NOMO-1 treated with DMSO at 0.1 percent for 48 hours (cell line): ENCODE measurements around the gene MCF2L2.

ENCODE experiments used
- DNase-seq: peaks from one replicate; lab custom pipeline; 2025; ENCODE audit not compliant: unreplicated experiment; lab: John Stamatoyannopoulos, UW

The MCF2L2 gene

DNA sequence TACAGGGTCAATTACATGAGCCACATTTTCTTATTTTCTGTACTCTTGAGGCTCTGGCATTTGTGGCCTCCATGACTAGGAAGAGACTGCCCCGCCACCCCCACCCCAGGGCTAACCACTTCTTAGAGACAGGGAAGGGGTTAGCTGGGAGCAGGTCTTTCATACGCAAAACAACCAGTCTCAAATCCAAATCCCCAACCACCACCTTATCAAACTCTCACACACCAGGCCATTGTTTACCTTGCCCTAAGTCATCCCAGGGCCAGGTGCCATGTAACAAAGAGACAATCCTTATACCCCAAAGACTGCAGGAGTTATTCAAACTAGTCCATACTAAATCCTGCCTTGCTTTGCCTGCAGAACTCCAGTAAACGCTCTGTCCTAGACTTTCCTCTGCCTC lies 97.5 kb downstream of the MCF2L2 start:
- DNase-seq = no peak

- DNase-seq = no peak
Measured at GRCh38 chr3:183329543-183329942, 98.9 kb downstream of the MCF2L2 start.

DNA sequence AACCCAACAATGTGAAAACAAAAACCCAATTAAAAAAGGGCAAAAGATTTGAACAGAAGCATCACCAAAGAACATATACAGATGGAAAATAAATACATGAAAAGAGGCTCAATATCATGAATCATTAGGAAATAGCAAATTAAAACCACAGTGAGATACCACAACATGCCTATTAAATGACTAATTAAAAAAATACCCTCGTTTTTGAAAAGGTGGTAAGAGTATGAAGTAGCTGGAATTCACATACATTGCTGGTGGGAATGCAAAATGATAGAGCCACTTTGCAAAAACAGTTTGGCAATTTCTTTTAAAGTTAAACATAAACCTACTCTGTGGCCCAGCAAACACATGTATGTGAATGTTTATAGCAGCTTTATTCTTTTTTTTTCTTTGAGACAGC lies 99.6 kb downstream of the MCF2L2 start:
- DNase-seq = no peak

- DNase-seq = no peak
Measured at GRCh38 chr3:183328164-183328563, 100.3 kb downstream of the MCF2L2 start.

DNA sequence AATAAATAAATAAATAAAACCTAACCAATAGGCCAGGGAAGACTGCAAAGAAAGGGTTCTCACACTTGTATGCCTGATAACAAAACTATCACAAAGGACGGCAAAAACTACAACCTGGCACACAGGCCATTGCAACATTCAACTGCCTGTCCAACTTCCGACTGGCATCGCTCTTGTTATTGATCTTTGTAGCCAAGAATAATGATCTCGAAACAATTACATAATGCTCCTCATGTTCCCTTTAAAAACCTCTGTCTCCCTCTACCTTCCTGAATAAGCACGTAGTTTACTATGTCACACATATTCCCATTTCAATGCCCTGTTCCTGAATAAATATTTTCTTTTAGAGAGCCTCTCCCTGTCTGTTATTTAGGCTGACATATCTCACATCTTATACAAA lies 101.1 kb downstream of the MCF2L2 start:
- peak; percentile 25 for DNase-seq

GRCh38 chr3:183324083-183324482 lies 104.3 kb downstream of the MCF2L2 start:
- no peak for DNase-seq

- no peak for DNase-seq
Measured at GRCh38 chr3:183319371-183319770, 109.0 kb downstream of the MCF2L2 start.

- no peak for DNase-seq
Measured at GRCh38 chr3:183318877-183319276, 109.5 kb downstream of the MCF2L2 start.

GRCh38 chr3:183317886-183318865 lies 110.2 kb downstream of the MCF2L2 start:
- DNase-seq = no peak

DNA sequence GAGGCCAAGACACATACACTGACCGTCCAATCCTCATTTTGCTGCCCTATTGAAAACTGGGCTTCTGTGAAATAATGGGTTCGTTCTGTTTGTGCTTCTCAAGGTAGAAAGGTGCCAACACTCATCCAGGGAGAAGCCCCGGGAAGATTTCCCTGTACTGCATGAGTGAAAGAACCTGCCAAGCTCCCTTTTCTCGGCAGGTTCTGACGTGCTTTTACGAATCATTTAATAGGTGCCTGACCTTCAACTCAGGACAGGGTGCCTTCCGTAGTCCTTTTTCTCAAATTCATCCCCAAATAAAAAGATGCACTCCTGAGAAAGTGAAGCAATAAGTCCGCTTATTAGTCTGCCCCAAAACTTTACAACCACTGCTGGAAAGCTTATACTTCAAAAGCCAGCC lies 111.1 kb downstream of the MCF2L2 start:
- DNase-seq = no peak

DNA sequence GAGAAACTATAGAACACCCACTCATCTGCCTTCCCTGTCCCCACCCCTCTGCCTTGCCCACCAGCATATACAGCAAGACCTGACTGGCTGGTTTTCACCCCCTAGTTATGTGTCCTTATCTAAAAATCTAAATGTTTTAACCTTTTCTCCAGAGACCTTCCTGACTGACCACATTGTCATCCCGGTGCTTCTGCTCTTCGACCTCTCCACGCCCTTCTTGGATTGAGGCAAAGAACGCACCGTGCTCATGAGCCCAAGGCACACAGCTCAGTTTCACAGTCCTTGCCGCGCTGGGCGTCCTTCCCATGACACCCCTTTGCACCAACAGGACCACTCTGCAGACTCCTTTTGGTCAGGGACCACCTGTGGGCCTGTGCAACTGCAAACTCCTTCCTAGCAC lies 112.7 kb downstream of the MCF2L2 start:
- DNase-seq = no peak

- no peak for DNase-seq
Measured at GRCh38 chr3:183313764-183314163, 114.7 kb downstream of the MCF2L2 start.

- DNase-seq = peak; percentile 98
Measured at GRCh38 chr3:183313351-183313750, 115.1 kb downstream of the MCF2L2 start.

GRCh38 chr3:183312433-183312832 lies 116.0 kb downstream of the MCF2L2 start:
- no peak for DNase-seq

DNA sequence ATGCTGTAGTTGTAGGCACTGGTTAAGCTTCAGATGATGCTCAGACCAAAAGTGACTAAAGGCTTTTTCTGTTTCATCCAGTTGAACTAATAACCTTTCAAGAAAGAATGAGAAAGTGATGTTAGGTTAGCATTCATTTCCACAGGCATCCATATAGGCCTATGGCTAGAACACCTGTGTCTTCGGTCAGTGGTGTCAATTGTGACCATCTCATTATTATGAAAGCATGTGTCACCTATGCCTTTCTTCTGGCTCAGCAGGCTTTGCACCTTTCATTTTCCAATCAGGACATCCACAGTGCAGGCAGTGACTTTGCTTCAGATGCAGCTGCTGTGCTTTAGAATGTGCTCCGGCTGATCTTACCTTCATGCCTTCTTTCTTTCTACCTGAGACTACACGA lies 117.5 kb downstream of the MCF2L2 start:
- no peak for DNase-seq

DNA sequence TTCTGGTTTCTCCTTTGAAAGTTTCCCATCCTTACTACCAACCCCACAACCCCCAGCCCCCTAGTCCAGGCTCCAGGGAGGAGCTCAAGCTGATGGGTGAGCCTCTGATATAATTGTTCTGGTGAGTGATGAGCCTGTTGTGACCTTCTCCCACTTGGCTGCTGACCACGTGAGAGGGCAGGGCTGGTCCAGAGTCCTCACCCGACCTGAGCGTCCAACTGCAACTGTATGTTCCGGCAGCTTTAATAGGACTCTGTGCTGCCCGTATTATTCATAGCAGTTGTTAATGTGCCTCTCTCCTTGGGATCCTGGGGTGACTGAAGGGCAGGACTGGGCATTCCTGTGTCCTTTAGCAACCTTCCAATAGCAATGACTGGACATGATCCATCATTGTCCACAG lies 119.1 kb downstream of the MCF2L2 start:
- no peak for DNase-seq

GRCh38 chr3:183308751-183309150 lies 119.7 kb downstream of the MCF2L2 start:
- DNase-seq = peak; percentile 77

DNA sequence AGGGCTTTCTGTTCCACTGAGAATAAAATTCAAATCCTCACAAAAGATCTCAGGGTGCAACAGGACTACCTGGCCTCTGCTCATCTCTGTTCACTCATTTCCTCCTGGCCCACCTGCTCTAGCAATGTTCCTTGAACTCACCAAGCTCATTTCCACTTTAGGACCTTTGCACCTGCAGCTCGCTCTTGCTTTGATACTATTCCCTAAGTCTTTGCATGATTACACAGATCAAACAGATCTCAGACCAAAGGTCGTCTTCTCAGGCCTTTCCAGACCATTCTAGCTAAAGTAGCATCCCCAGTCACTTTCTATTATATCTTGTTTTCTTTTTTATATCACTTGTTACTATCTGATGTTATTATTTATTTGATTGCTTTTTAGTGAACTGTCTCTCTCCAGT lies 120.7 kb downstream of the MCF2L2 start:
- no peak for DNase-seq

DNA sequence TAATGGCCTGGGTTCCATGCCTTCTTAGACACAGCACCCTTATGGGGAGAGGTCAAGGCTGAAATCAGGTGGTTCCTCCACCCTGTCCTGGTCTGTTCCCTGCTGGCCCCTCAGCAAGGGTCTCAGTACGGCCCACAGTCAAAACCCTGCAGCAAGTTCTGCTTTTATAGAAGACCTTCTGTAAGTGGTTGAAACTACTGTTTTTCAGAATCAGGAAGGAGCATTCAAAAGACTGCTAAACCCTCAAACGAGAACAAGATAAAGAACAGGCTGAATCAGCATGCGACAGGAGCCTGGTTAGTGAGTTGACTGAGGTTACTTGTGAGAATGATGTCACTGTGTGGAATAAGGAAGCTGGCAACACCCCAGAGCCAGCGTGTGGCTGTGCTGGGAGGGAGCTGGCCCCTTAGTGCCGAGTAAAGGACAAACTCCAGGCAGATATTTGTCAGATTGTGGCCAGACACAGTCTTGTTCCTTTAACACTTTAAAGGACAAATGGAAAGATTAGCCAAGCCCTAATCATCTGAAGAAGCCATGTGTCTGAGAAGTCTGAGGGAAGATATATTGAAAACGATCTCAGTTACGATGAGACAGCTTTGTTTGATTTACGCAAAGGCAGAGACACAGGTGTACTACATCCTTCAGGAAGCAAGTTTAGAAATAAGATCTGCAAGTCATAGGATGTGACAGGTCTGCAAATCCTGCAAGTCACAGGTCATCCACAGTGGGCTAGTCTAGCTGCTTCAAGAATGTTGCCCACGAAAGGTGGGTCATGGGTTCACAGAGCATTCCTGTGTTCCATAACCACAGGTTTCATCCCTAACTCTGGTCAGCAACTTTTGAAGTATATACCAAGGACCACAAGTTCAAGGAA lies 121.4 kb downstream of the MCF2L2 start:
- peak; percentile 100 for DNase-seq

DNA sequence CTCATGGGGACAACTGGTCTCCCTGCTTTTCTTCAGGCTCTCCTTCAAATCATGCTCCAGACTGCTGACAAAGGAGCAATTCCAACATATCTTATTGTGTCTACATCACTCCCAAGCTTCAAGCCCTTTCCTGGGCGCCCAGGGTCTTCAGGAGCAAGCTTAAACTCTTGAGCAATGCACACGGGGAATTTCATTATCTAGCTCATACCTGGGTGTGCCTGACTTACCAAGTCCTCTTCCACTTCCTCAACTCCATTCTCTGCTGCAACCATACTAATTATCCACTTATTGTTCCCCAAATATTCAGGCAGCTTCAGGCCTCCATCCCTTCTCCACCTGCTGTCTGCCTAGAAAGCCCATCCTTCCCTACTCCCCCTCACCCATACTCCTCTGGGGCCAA lies 124.7 kb downstream of the MCF2L2 start:
- peak; percentile 48 for DNase-seq

DNA sequence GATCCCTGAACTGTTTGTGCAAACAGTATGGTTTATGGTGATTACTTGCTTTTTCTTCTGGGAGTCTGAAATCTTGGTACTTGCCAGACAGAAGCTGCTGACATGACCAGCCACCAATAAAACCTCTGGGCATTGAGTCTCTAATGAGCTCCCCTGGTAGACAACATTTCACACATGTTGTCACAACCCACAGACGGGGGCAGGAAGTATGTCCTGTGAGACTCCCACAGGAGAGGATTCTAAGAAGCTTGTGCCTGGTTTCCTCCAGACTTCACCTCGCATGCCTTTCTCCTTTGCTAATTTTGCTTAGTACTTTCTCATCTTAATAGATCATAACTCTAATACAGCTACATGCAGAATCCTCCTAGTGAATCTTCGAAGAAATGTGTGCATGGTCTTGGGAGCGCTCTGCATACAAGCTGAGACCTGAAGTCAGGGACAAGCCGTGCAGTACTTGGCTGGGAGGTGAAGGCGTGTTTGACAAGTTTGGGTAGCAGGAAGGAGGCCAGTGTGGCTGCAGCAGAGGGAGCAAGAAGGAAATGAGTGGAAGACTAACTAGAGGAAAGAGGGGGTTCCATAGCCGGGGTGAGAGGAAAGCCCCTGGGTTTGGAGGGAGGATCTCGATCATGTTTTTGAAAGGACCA lies 126.4 kb downstream of the MCF2L2 start:
- no peak for DNase-seq
